ENCODE data around the gene KLRC2.
"Not testable (repeated sequence)": the region's sequence is repeated elsewhere in the genome, so short reads cannot be mapped to it uniquely, and the experiment has no call there.

The KLRC2 gene

GRCh38 chr12:10435816-10436215 is at the start of gene KLRC2:
TSS of gene KLRC2 (minus strand) at chr12:10436010. CDS start at chr12:10435986, 24 bp downstream.
- in situ Hi-C loops (cut with MboI; ENCODE audit: low sequenced_read_pairs): not testable (repeated sequence)

- in situ Hi-C loops (cut with MboI; ENCODE audit: low sequenced_read_pairs): not testable (repeated sequence)
Observed at GRCh38 chr12:10481901-10482300, 46.1 kb upstream of the KLRC2 start.

DNA sequence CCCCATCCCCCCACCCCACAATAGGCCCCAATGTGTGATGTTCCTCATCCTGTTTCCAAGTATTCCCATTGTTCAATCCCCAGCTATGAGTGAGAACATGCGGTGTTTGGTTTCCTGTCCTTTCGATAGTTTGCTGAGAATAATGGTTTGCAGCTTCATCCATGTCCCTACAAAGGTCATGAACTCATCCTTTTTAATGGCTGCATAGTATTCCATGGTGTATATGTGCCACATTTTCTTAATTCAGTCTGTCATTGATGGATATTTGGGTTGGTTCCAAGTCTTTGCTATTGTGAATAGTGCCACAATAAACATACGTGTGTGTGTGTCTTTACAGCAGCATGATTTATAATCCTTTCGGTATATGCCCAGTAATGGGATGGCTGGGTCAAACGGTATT is 37.0 kb upstream of the KLRC2 start:
- in situ Hi-C loops (cut with MboI; ENCODE audit: low sequenced_read_pairs): not testable (repeated sequence)

DNA sequence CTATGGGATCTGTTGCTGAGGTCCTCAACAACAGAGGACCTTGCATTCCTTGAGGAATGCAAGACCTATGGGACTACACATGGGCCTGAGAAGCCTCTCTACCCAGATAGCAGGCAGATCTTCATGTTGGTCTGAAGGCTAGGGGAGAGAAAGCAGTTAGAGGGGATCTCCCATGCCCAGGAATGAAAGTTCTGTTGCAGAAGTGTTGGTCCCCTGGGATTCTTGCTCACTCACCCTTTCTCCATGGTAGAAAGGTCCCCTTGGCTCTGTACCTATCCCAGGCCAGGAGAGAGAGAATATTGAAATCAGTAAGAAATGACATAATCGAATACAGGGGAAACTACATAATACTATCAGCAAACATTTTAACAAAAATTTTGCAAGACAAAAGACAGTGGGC is 33.9 kb upstream of the KLRC2 start:
- in situ Hi-C loops (cut with MboI; ENCODE audit: low sequenced_read_pairs): no loop called here

DNA sequence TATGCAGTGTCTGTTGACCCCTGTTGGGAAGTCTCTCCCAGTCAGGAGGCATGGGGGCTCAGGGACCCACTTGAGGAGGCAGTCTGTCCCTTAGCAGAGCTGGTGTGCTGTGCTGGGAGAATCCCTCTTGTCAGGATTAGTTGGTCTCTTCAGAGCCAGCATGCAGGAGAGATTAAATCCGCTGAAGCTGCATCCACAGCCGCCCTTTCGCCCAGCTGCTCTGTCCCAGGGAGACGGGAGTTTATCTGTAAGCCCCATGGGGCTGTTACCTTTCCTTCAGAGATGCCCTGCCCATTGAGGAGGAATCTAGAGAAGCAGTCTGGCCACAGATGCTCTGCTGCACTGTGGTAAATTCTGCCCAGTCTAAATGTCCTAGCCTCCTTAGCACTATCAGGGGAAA is 30.5 kb upstream of the KLRC2 start:
- in situ Hi-C loops (cut with MboI; ENCODE audit: low sequenced_read_pairs): no loop called here

DNA sequence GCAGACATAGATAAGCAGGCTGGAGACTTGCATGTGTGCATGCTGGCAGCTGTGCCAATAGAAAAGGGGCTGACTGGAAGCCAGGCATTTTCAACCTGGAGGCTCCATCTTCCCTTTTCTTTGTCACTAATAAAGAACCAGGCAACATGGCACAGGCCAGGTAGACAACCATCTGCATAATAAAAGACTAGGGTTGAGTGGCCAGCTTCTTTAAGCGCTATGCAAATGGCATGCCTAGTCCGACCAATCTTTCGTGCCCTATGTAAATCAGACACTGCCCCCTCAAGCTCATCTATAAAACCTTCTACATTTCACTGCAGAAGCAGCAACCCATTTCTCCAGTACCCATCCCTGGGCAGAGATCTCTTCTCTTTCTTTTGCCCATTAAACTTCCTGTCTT is 21.9 kb upstream of the KLRC2 start:
- in situ Hi-C loops (cut with MboI; ENCODE audit: low sequenced_read_pairs): no loop called here

GRCh38 chr12:10456856-10457255 is 21.0 kb upstream of the KLRC2 start:
- in situ Hi-C loops (cut with MboI; ENCODE audit: low sequenced_read_pairs): no loop called here

GRCh38 chr12:10455766-10456165 is 20.0 kb upstream of the KLRC2 start:
- in situ Hi-C loops (cut with MboI; ENCODE audit: low sequenced_read_pairs): no loop called here

- in situ Hi-C loops (cut with MboI; ENCODE audit: low sequenced_read_pairs): no loop called here
Observed at GRCh38 chr12:10454531-10454930, 18.7 kb upstream of the KLRC2 start.

DNA sequence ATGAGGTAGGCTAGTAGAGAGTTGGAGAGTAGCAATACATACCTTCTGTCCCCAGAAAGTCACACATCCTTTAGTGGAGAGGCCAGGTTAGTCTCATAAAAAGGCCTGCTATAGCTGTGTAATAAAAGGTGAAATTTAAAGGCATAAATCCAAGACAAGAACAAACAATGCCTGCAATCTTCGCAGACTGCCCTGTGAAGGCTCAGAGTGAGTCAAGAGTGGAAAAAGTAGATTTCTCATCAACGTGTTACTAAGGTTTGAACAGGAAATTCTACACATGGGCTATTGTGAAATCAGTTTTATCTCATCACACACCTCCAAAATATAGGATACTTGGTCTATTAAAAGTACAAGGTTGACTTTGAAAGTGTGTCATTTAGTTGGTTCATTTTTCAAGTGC is 17.3 kb upstream of the KLRC2 start, which contains the start of gene KLRC1:
TSS of gene KLRC1 (minus strand) at position 222 of the 400 bp plus-strand sequence. CDS start 2,221 bp downstream, outside the sequence.
- in situ Hi-C loops (cut with MboI; ENCODE audit: low sequenced_read_pairs): no loop called here

- in situ Hi-C loops (cut with MboI; ENCODE audit: low sequenced_read_pairs): no loop called here
Observed at GRCh38 chr12:10448236-10448635, 12.4 kb upstream of the KLRC2 start.

DNA sequence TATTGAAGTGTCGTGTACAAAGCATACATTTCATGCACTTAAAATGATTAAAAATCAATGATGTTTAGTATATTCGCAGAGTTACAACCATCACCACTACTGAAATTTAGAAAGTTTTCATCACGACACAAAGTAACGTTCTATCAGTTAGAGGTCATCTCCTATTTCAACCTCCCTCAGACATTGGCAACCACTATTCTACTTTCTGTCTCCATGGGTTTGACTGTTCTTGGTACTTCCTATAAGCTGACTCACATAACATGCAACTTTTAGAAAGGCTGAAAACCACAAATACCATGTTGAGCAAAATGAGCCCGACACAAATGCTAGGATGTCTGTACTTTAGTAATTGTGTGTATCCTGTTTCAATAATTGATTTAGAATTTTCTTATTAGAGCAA is 10.2 kb upstream of the KLRC2 start:
- in situ Hi-C loops (cut with MboI; ENCODE audit: low sequenced_read_pairs): not testable (repeated sequence)

GRCh38 chr12:10441144-10441543 is 5.3 kb upstream of the KLRC2 start:
- in situ Hi-C loops (cut with MboI; ENCODE audit: low sequenced_read_pairs): not testable (repeated sequence)

GRCh38 chr12:10439608-10440274 is 3.9 kb upstream of the KLRC2 start:
- in situ Hi-C loops (cut with MboI; ENCODE audit: low sequenced_read_pairs): not testable (repeated sequence)

- in situ Hi-C loops (cut with MboI; ENCODE audit: low sequenced_read_pairs): not testable (repeated sequence)
Observed at GRCh38 chr12:10437601-10438000, 1.8 kb upstream of the KLRC2 start.

DNA sequence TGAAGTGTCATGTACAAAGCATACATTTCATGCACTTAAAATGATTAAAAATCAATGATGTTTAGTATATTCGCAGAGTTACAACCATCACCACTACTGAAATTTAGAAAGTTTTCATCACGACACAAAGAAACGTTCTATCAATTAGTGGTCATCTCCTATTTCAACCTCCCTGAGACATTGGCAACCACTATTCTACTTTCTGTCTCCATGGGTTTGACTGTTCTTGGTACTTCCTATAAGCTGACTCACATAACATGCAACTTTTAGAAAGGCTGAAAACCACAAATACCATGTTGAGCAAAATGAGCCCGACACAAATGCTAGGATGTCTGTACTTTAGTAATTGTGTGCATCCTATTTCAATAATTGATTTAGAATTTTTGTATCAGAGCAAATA is 5.2 kb downstream of the KLRC2 start:
- in situ Hi-C loops (cut with MboI; ENCODE audit: low sequenced_read_pairs): not testable (repeated sequence)

GRCh38 chr12:10425938-10426337 is 9.9 kb downstream of the KLRC2 start:
- in situ Hi-C loops (cut with MboI; ENCODE audit: low sequenced_read_pairs): not testable (repeated sequence)

GRCh38 chr12:10424260-10424899 is 11.4 kb downstream of the KLRC2 start:
- in situ Hi-C loops (cut with MboI; ENCODE audit: low sequenced_read_pairs): not testable (repeated sequence)

GRCh38 chr12:10422159-10422558 is 13.7 kb downstream of the KLRC2 start:
- in situ Hi-C loops (cut with MboI; ENCODE audit: low sequenced_read_pairs): not testable (repeated sequence)

GRCh38 chr12:10420334-10420733 is 15.5 kb downstream of the KLRC2 start, which contains the start of gene KLRC3:
TSS of gene KLRC3 (minus strand) at chr12:10420595. CDS start at chr12:10420550, 45 bp downstream.
- in situ Hi-C loops (cut with MboI; ENCODE audit: low sequenced_read_pairs): not testable (repeated sequence)

DNA sequence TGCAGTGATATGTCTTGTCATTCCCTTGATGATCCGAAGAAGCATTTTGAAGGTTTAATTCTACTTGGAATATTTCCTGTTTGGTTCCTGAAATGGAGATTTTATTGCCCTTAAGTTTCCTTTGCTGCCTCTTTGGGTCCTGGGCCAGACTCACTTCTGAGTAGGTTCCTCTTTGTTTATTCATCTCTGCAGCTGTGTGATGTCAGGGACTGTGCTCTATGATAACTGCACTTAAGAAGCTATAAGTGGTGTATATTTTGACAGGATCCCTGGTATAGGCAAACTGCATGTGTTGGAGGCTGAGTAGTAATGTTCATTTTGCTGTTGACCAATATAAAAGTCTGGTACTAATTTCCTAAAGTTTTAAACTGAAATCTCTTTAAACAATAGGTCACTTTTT is 26.4 kb downstream of the KLRC2 start, which contains the start of gene KLRC4:
TSS of gene KLRC4 (minus strand) at position 366 of the 400 bp plus-strand sequence. CDS start at position 184, 182 bp downstream.
- in situ Hi-C loops (cut with MboI; ENCODE audit: low sequenced_read_pairs): no loop called here

DNA sequence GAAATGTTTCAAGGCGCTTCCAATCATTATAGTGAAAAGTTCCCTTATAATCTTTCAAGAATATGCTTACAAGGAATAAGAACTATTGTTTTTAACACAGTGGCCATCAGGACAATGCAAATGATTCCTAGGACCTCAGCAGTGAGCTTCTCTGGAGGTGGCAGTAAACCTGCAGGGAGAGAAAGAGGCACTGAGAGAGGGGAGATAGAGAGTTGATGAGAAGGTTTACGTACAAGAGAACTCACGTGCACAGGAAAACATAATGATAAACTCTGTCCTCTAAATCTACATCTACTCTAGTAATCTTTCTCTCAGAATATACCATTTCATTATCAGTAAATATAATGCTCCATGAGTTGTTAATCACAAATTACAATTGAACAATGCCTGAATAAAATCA is 27.0 kb downstream of the KLRC2 start:
- in situ Hi-C loops (cut with MboI; ENCODE audit: low sequenced_read_pairs): no loop called here
